HepG2 (cell line): ENCODE data around the gene AOX1. TPM values are rescaled to one million over a fixed set of nuclear protein-coding genes. Genes with fewer than 3 reads are reported as not detected.

Experiments used
- ATAC-seq: fragments of 200-7000 bp; cut with Tn5 transposase; 3 replicates; pipeline ENCODE4 v1.9.1; 2020; ENCODE audit warnings: mild to moderate bottlenecking, moderate library complexity
- BruUV-seq: library from RNA; stranded (reverse); fragments of 400-500 nt; replicated peaks from 2 replicates; lab custom pipeline; 2021; lab: Mats Ljungman, UMichigan
- CTCF ChIA-PET: fragments of 300-600 bp; formaldehyde crosslinking; extraction: SDS; loops from one replicate; lab custom pipeline; 2021; ENCODE audit warnings: low total read pairs, inconsistent platforms, low intra/inter-chr PET ratio; lab: Yijun Ruan, JAX
- POLR2A ChIA-PET: fragments of 350-600 bp; sonication (Branson Sonifier 250); formaldehyde crosslinking; loops from one replicate; lab custom pipeline; 2020; ENCODE audit warnings: antibody characterized with exemption, inconsistent platforms; lab: Yijun Ruan, JAX
- DNase-seq: peaks from one replicate; pipeline ENCODE4 v3.0.0-alpha.2; 2015; ENCODE audit warnings: low spot score
- FAIRE-seq: peaks from 3 replicates; lab custom pipeline; 2011; peaks lifted over from hg19 to GRCh38; lab: Jason Lieb, UNC
- H2AFZ ChIP-seq: one replicate; pipeline ENCODE4 v1.6.1; 2011; ENCODE audit warnings: low read length, inconsistent platforms
- H3K27ac ChIP-seq: fragments of 300-600 bp; 3 replicates; pipeline ENCODE4 v1.8.0; 2011; ENCODE audit warnings: mixed run types, mild to moderate bottlenecking, mixed read lengths, low read length, inconsistent platforms; ENCODE audit not compliant: insufficient read depth; ENCODE audit errors: extremely low read length
- H3K27me3 ChIP-seq, 2 experiments: fragments of 200-600 bp in 1 of 2; 2 replicates in 1 of 2; 3 replicates in 1 of 2; pipeline versions ENCODE4 v1.6.0 to v1.8.0; 2011; ENCODE audit warnings: low read length in 2 of 2, mild to moderate bottlenecking in 2 of 2, moderate library complexity in 2 of 2, inconsistent platforms in 1 of 2; ENCODE audit not compliant: insufficient read depth in 2 of 2, control insufficient read depth in 1 of 2
- H3K36me3 ChIP-seq, 2 experiments: fragments of 200-600 bp in 1 of 2; replicated peaks in 1 of 2; 2 replicates in 1 of 2; 3 replicates in 1 of 2; pipeline versions ENCODE4 v1.5.1 to v1.8.0; 2011; ENCODE audit warnings: low read length in 2 of 2, inconsistent platforms in 1 of 2; ENCODE audit not compliant: insufficient read depth in 2 of 2, control insufficient read depth in 1 of 2
- H3K4me1 ChIP-seq: 2 replicates; pipeline ENCODE4 v1.5.1; 2012; ENCODE audit warnings: low read length, inconsistent platforms; ENCODE audit not compliant: insufficient read depth
- H3K4me2 ChIP-seq: 2 replicates; pipeline ENCODE4 v1.6.0; 2011; ENCODE audit warnings: low read depth, low read length, inconsistent platforms
- H3K4me3 ChIP-seq, 3 experiments: fragments of 200-600 bp in 1 of 3; sonication (generic), shearing (Covaris generic) in 1 of 3; replicated peaks in 1 of 3; 2 replicates each; pipeline ENCODE4 v1.5.1; 2011 to 2016; ENCODE audit warnings: low read length in 3 of 3, inconsistent platforms in 2 of 3, low read depth in 2 of 3, mild to moderate bottlenecking in 2 of 3, control low read depth in 1 of 3, mixed read lengths in 1 of 3; ENCODE audit not compliant: insufficient read depth in 1 of 3
- H3K79me2 ChIP-seq: one replicate; pipeline ENCODE4 v1.6.1; 2011; ENCODE audit warnings: low read length, inconsistent platforms; ENCODE audit not compliant: insufficient read depth
- H3K9ac ChIP-seq: 2 replicates; pipeline ENCODE4 v1.6.0; 2011; ENCODE audit warnings: mild to moderate bottlenecking, low read depth, low read length, inconsistent platforms; ENCODE audit not compliant: insufficient read depth
- H3K9me3 ChIP-seq: 2 replicates; pipeline ENCODE4 v1.5.1; 2012; ENCODE audit warnings: mild to moderate bottlenecking, low read length
- H4K20me1 ChIP-seq: 2 replicates; pipeline ENCODE4 v1.6.0; 2011; ENCODE audit warnings: inconsistent platforms, mild to moderate bottlenecking, low read length, moderate library complexity; ENCODE audit not compliant: insufficient read depth
- RBAK ChIP-seq: sonication (generic); formaldehyde crosslinking; IDR thresholded peaks from 2 replicates; pipeline ENCODE4 v1.5.1; 2020; ENCODE audit warnings: mild to moderate bottlenecking, missing genetic modification reagents
- SMC3 ChIP-seq: IDR thresholded peaks from 2 replicates; pipeline ENCODE4 v1.6.1; 2011; ENCODE audit warnings: low read length, improper control_type of control experiment
- STAG1 ChIP-seq: sonication (generic); formaldehyde crosslinking; IDR thresholded peaks from 2 replicates; pipeline ENCODE4 v1.4.0; 2020; ENCODE audit warnings: missing genetic modification reagents
- ZNF563 ChIP-seq: sonication (generic); formaldehyde crosslinking; IDR thresholded peaks from 2 replicates; pipeline ENCODE4 v1.8.0; 2022; ENCODE audit warnings: mild to moderate bottlenecking, moderate library complexity, missing genetic modification reagents
- WGBS: methylation state at CpG from one replicate; pipeline ENCODE4 v1.1.6; 2017; ENCODE audit warnings: low lambda C conversion rate; 5-methylcytosine and 5-hydroxymethylcytosine counted together
- in situ Hi-C: cut with HindIII; loops from 2 replicates; pipeline ENCODE4 v1.10.0; 2017; ENCODE audit warnings: low pct_unique_long_range_greater_than_20kb; ENCODE audit not compliant: extremely low pct_ligation_motif_present
- intact Hi-C: fragments of 100-400 bp; cut with micrococcal nuclease; formaldehyde crosslinking; loops from one replicate; pipeline ENCODE4 v1.10.0; 2022; ENCODE audit not compliant: unreplicated experiment
- polyA plus RNA-seq, 8 experiments: library from polyadenylated mRNA; depleted of rRNA in 3 of 8; stranded (reverse) in 7 of 8; unstranded in 1 of 8; fragments of >200 nt; fragmentation: Illumina TruSeq in 4 of 8; extraction: Trizol in 4 of 8; gene quantifications; 2 replicates each; pipeline versions ENCODE4 v1.2.1 to v1.2.3, GENCODE V29; 2011 to 2016; ENCODE audit warnings: low read depth in 4 of 8, missing spikeins in 1 of 8, mixed read lengths in 1 of 8; ENCODE audit not compliant: insufficient read depth in 1 of 8
- total RNA-seq, 5 experiments: library from RNA; depleted of rRNA; stranded (reverse); fragments of >200 nt; fragmentation: Illumina TruSeq; extraction: Trizol; gene quantifications; 2 replicates each; pipeline ENCODE4 v1.2.3, GENCODE V29; 2016; ENCODE audit warnings: low read depth in 1 of 5
- TF ChIP-seq, protein P1 (sequence below): sonication (generic); formaldehyde crosslinking; IDR thresholded peaks from 2 replicates; pipeline ENCODE4 v1.4.0; 2020; ENCODE audit warnings: missing genetic modification reagents
- TF ChIP-seq, protein P2 (sequence below): sonication (generic); formaldehyde crosslinking; IDR thresholded peaks from 2 replicates; pipeline ENCODE4 v1.5.0; 2020; ENCODE audit warnings: mild to moderate bottlenecking, missing genetic modification reagents, moderate library complexity

Gene AOX1
- total and polyA plus RNA-seq, 2 of the 13 experiments (the other 11 are each of a cell fraction or from before 2014, with no cell fraction given): 9.2 to 18.0 TPM

DNA sequence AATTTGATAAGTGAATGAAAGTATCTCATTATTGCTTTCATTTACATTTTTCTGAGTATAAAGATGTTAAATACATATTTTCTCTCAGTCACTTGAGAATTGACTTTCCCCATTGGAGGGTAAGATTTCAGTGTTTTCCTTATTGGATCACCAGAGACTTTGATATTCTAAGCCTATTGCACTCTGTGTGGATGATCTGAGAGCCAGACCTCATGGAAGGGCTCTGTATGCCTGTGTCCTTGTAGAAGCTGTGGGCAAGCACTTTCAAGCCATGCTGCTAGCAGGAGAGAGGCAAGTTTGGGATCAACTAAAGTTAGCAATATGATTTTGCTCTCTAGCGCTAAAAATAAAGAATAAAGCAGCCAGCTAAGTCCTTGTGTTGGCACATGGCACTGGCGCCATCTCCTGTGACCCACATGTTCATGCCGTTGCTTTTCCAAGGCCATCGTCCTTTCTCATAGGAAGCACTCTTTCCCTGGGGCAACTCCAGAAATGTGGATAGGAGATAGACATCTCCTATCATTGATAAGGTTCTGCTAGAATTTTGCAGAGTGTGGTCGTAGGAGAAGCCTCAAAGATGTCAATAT lies 72.6 kb downstream of the AOX1 start:
- no peaks in the 10 kb centered on the region for H3K36me3 ChIP-seq
- H3K4me2 ChIP-seq: no peak overlapping the region
- in situ Hi-C loops (loop anchor here (5.0 kb wide), 1 partner anchor 71 kb away; the partner anchor contains the start of gene AOX1), intact Hi-C loops (no loop called here)
- no peaks in the 10 kb centered on the region for H3K27me3 ChIP-seq
- peaks cover 2% of the 10 kb centered on the region for H3K4me1 ChIP-seq
- POLR2A ChIA-PET: no interaction called here
- H3K27ac ChIP-seq: no peak overlapping the region
- TF ChIP-seq, protein P1, sequence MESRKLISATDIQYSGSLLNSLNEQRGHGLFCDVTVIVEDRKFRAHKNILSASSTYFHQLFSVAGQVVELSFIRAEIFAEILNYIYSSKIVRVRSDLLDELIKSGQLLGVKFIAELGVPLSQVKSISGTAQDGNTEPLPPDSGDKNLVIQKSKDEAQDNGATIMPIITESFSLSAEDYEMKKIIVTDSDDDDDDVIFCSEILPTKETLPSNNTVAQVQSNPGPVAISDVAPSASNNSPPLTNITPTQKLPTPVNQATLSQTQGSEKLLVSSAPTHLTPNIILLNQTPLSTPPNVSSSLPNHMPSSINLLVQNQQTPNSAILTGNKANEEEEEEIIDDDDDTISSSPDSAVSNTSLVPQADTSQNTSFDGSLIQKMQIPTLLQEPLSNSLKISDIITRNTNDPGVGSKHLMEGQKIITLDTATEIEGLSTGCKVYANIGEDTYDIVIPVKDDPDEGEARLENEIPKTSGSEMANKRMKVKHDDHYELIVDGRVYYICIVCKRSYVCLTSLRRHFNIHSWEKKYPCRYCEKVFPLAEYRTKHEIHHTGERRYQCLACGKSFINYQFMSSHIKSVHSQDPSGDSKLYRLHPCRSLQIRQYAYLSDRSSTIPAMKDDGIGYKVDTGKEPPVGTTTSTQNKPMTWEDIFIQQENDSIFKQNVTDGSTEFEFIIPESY (CRISPR knock-in tag): peak; percentile 62
- TF ChIP-seq SMC3: peak; percentile 29; the same call in 1 of the 2 replicates
- TF ChIP-seq ZNF563 (CRISPR knock-in tag): no peak
- TF ChIP-seq, protein P2, sequence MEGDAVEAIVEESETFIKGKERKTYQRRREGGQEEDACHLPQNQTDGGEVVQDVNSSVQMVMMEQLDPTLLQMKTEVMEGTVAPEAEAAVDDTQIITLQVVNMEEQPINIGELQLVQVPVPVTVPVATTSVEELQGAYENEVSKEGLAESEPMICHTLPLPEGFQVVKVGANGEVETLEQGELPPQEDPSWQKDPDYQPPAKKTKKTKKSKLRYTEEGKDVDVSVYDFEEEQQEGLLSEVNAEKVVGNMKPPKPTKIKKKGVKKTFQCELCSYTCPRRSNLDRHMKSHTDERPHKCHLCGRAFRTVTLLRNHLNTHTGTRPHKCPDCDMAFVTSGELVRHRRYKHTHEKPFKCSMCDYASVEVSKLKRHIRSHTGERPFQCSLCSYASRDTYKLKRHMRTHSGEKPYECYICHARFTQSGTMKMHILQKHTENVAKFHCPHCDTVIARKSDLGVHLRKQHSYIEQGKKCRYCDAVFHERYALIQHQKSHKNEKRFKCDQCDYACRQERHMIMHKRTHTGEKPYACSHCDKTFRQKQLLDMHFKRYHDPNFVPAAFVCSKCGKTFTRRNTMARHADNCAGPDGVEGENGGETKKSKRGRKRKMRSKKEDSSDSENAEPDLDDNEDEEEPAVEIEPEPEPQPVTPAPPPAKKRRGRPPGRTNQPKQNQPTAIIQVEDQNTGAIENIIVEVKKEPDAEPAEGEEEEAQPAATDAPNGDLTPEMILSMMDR: peak; percentile 53
- TF ChIP-seq STAG1: peak; percentile 71
- TF ChIP-seq RBAK: no peak
- H3K9ac ChIP-seq: no peak overlapping the region
- FAIRE-seq (no peak), ATAC-seq (0 out of 3 replicates have a peak, but pooled peaks have one; percentile 38), DNase-seq (no peak)
- WGBS: 79% methylated on average over 5 of the region's 5 CpGs
- H3K4me3 ChIP-seq: no peak overlapping the region
- no peak overlapping the region for H2AFZ ChIP-seq
- CTCF ChIA-PET: interaction anchor here (1.3 kb wide), 1 partner anchor 82 kb away, joined by 7 read pairs; no protein-coding TSS in a partner anchor
- no peaks in the 10 kb centered on the region for H3K79me2 ChIP-seq
- H3K9me3 ChIP-seq: no peaks in the 10 kb centered on the region
- H4K20me1 ChIP-seq: no peaks in the 10 kb centered on the region
- BruUV-seq: no TSS peak
